SK-N-SH treated with all-trans-retinoic acid at 6 μM for 48 hours (cell line): ENCODE measurements around the gene CDH26.

ENCODE experiments used
- ATAC-seq: fragments of 200-7000 bp; cut with Tn5 transposase; 3 replicates; pipeline ENCODE4 v1.9.1; 2020; ENCODE audit warnings: mild to moderate bottlenecking, moderate library complexity
- ARNTL ChIP-seq: fragments of 450-650 bp; formaldehyde crosslinking; IDR thresholded peaks from 2 replicates; pipeline ENCODE4 v1.5.0; 2020; ENCODE audit warnings: low read depth, mild to moderate bottlenecking, moderate library complexity, borderline replicate concordance
- BACH2 ChIP-seq: fragments of 250-450 bp; sonication (Bioruptor Pico); IDR thresholded peaks from 2 replicates; pipeline ENCODE4 v1.9.0; 2021; ENCODE audit warnings: mild to moderate bottlenecking, borderline replicate concordance
- CSDC2 ChIP-seq: fragments of 250-450 bp; sonication (Bioruptor Pico); IDR thresholded peaks from 2 replicates; pipeline ENCODE4 v1.5.0; 2020; ENCODE audit warnings: mild to moderate bottlenecking, moderate library complexity
- ESRRG ChIP-seq: fragments of 250-450 bp; sonication (Bioruptor Pico); IDR thresholded peaks from 2 replicates; pipeline ENCODE4 v1.6.1; 2021; ENCODE audit warnings: mild to moderate bottlenecking
- GLIS3 ChIP-seq: fragments of 250-450 bp; sonication (Bioruptor Pico); IDR thresholded peaks from 2 replicates; pipeline ENCODE4 v1.5.0; 2020; ENCODE audit warnings: mild to moderate bottlenecking, moderate library complexity
- ISL1 ChIP-seq: fragments of 250-450 bp; sonication (Bioruptor Pico); IDR thresholded peaks from 2 replicates; pipeline ENCODE4 v2.1.2; 2022; ENCODE audit warnings: mild to moderate bottlenecking, moderate library complexity
- OSR1 ChIP-seq: fragments of 250-450 bp; sonication (Bioruptor Pico); IDR thresholded peaks from 2 replicates; pipeline ENCODE4 v1.8.0; 2022; ENCODE audit warnings: moderate library complexity, mild to moderate bottlenecking, inconsistent platforms
- PPARA ChIP-seq: fragments of 250-450 bp; sonication (Bioruptor Pico); IDR thresholded peaks from 2 replicates; pipeline ENCODE4 v1.5.0; 2020; ENCODE audit warnings: mild to moderate bottlenecking, borderline replicate concordance
- RARB ChIP-seq: fragments of 250-450 bp; sonication (Bioruptor Pico); IDR thresholded peaks from 2 replicates; pipeline ENCODE4 v1.8.0; 2021; ENCODE audit warnings: mild to moderate bottlenecking, moderate library complexity
- SNAI2 ChIP-seq: fragments of 250-450 bp; sonication (Bioruptor Pico); IDR thresholded peaks from 2 replicates; pipeline ENCODE4 v1.5.0; 2020; ENCODE audit warnings: mild to moderate bottlenecking, moderate library complexity
- TCF4 ChIP-seq: fragments of 250-450 bp; sonication (Bioruptor Pico); IDR thresholded peaks from 2 replicates; pipeline ENCODE4 v1.8.0; 2021; ENCODE audit warnings: mild to moderate bottlenecking, moderate library complexity, borderline replicate concordance
- TOX ChIP-seq: fragments of 250-450 bp; sonication (Bioruptor Pico); IDR thresholded peaks from 2 replicates; pipeline ENCODE4 v1.8.0; 2021; ENCODE audit warnings: mild to moderate bottlenecking, moderate library complexity, borderline replicate concordance
- ZC3H10 ChIP-seq: fragments of 250-450 bp; sonication (Bioruptor Pico); IDR thresholded peaks from 2 replicates; pipeline ENCODE4 v1.5.1; 2021; ENCODE audit warnings: mild to moderate bottlenecking, moderate library complexity
- ZFP3 ChIP-seq: fragments of 250-450 bp; sonication (Bioruptor Pico); IDR thresholded peaks from 2 replicates; pipeline ENCODE4 v1.5.0; 2020; ENCODE audit warnings: mild to moderate bottlenecking, moderate library complexity
- ZFP30 ChIP-seq: fragments of 450-650 bp; formaldehyde crosslinking; IDR thresholded peaks from 2 replicates; pipeline ENCODE4 v1.5.0; 2022; ENCODE audit warnings: mild to moderate bottlenecking, moderate library complexity
- ZNF565 ChIP-seq: fragments of 450-650 bp; formaldehyde crosslinking; conservative IDR thresholded peaks from 2 replicates; pipeline ENCODE4 v1.5.0; 2020; ENCODE audit warnings: low read depth, mild to moderate bottlenecking, moderate library complexity
- ZNF70 ChIP-seq: fragments of 450-650 bp; formaldehyde crosslinking; IDR thresholded peaks from 2 replicates; pipeline ENCODE4 v1.5.0; 2020; ENCODE audit warnings: mild to moderate bottlenecking, moderate library complexity
- ZNF8 ChIP-seq: fragments of 450-650 bp; formaldehyde crosslinking; IDR thresholded peaks from 2 replicates; pipeline ENCODE4 v1.5.0; 2020; ENCODE audit warnings: mild to moderate bottlenecking, moderate library complexity
- TF ChIP-seq, protein P1 (sequence below): fragments of 250-450 bp; sonication (Bioruptor Pico); IDR thresholded peaks from 2 replicates; pipeline ENCODE4 v1.5.1; 2020; ENCODE audit warnings: low read depth, mild to moderate bottlenecking, moderate library complexity
- TF ChIP-seq, protein P2 (sequence below): fragments of 250-450 bp; sonication (Bioruptor Pico); IDR thresholded peaks from 2 replicates; pipeline ENCODE4 v1.5.0; 2020; ENCODE audit warnings: mild to moderate bottlenecking, moderate library complexity
- TF ChIP-seq, protein P3 (sequence below): fragments of 250-450 bp; sonication (Bioruptor Pico); IDR thresholded peaks from 2 replicates; pipeline ENCODE4 v1.8.0; 2020; ENCODE audit warnings: mild to moderate bottlenecking, moderate library complexity, borderline replicate concordance
- TF ChIP-seq, protein P4 (sequence below): fragments of 250-450 bp; sonication (Bioruptor Pico); IDR thresholded peaks from 2 replicates; pipeline ENCODE4 v1.5.1; 2021; ENCODE audit warnings: mild to moderate bottlenecking, moderate library complexity
- TF ChIP-seq, protein P5 (sequence below): fragments of 250-450 bp; sonication (Bioruptor Pico); IDR thresholded peaks from 2 replicates; pipeline ENCODE4 v1.8.0; 2021; ENCODE audit warnings: low read depth, mild to moderate bottlenecking, moderate library complexity, borderline replicate concordance

Gene CDH26

DNA sequence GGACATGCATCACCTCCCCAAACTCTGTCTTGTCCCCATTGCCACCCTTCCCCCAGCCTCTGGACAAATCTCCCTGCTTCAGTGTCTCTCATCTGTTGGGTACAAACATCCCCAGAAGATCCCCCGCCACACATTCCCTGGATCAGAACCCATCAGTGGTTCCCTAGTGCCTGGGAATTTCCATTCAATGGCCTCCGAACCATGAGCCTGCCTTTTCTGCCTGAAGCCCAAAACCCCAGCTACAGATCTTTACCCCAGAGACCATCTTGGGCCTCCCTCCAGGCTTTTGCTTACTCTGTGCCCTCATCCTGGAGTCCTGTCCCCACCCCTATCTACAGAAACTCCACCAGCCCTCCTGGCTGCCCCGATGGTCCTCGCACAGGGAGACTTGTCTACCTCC lies 78.1 kb downstream of the CDH26 start:
- no peak for ATAC-seq
- TF ChIP-seq ZNF70 (no peak), OSR1 (CRISPR knock-in tag) (no peak), PPARA (CRISPR knock-in tag) (no peak), BACH2 (CRISPR knock-in tag) (no peak), CSDC2 (CRISPR knock-in tag) (no peak), TOX (CRISPR knock-in tag) (no peak), RARB (CRISPR knock-in tag) (no peak), ZNF565 (no peak), ZFP3 (CRISPR knock-in tag) (no peak), ZC3H10 (no peak), ISL1 (no peak), ZFP30 (CRISPR knock-in tag) (no peak), ZNF8 (CRISPR knock-in tag) (no peak), ARNTL (no peak), GLIS3 (CRISPR knock-in tag) (no peak), ESRRG (no peak)
- TF ChIP-seq, protein P1, sequence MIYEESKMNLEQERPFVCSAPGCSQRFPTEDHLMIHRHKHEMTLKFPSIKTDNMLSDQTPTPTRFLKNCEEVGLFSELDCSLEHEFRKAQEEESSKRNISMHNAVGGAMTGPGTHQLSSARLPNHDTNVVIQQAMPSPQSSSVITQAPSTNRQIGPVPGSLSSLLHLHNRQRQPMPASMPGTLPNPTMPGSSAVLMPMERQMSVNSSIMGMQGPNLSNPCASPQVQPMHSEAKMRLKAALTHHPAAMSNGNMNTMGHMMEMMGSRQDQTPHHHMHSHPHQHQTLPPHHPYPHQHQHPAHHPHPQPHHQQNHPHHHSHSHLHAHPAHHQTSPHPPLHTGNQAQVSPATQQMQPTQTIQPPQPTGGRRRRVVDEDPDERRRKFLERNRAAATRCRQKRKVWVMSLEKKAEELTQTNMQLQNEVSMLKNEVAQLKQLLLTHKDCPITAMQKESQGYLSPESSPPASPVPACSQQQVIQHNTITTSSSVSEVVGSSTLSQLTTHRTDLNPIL (CRISPR knock-in tag): no peak
- TF ChIP-seq, protein P2, sequence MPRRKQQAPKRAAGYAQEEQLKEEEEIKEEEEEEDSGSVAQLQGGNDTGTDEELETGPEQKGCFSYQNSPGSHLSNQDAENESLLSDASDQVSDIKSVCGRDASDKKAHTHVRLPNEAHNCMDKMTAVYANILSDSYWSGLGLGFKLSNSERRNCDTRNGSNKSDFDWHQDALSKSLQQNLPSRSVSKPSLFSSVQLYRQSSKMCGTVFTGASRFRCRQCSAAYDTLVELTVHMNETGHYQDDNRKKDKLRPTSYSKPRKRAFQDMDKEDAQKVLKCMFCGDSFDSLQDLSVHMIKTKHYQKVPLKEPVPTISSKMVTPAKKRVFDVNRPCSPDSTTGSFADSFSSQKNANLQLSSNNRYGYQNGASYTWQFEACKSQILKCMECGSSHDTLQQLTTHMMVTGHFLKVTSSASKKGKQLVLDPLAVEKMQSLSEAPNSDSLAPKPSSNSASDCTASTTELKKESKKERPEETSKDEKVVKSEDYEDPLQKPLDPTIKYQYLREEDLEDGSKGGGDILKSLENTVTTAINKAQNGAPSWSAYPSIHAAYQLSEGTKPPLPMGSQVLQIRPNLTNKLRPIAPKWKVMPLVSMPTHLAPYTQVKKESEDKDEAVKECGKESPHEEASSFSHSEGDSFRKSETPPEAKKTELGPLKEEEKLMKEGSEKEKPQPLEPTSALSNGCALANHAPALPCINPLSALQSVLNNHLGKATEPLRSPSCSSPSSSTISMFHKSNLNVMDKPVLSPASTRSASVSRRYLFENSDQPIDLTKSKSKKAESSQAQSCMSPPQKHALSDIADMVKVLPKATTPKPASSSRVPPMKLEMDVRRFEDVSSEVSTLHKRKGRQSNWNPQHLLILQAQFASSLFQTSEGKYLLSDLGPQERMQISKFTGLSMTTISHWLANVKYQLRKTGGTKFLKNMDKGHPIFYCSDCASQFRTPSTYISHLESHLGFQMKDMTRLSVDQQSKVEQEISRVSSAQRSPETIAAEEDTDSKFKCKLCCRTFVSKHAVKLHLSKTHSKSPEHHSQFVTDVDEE (CRISPR knock-in tag): no peak
- TF ChIP-seq, protein P3, sequence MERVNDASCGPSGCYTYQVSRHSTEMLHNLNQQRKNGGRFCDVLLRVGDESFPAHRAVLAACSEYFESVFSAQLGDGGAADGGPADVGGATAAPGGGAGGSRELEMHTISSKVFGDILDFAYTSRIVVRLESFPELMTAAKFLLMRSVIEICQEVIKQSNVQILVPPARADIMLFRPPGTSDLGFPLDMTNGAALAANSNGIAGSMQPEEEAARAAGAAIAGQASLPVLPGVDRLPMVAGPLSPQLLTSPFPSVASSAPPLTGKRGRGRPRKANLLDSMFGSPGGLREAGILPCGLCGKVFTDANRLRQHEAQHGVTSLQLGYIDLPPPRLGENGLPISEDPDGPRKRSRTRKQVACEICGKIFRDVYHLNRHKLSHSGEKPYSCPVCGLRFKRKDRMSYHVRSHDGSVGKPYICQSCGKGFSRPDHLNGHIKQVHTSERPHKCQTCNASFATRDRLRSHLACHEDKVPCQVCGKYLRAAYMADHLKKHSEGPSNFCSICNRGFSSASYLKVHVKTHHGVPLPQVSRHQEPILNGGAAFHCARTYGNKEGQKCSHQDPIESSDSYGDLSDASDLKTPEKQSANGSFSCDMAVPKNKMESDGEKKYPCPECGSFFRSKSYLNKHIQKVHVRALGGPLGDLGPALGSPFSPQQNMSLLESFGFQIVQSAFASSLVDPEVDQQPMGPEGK (CRISPR knock-in tag): no peak
- TF ChIP-seq, protein P4, sequence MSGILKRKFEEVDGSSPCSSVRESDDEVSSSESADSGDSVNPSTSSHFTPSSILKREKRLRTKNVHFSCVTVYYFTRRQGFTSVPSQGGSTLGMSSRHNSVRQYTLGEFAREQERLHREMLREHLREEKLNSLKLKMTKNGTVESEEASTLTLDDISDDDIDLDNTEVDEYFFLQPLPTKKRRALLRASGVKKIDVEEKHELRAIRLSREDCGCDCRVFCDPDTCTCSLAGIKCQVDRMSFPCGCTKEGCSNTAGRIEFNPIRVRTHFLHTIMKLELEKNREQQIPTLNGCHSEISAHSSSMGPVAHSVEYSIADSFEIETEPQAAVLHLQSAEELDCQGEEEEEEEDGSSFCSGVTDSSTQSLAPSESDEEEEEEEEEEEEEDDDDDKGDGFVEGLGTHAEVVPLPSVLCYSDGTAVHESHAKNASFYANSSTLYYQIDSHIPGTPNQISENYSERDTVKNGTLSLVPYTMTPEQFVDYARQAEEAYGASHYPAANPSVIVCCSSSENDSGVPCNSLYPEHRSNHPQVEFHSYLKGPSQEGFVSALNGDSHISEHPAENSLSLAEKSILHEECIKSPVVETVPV (CRISPR knock-in tag): no peak
- TF ChIP-seq, all 23 proteins: peak for 0

DNA sequence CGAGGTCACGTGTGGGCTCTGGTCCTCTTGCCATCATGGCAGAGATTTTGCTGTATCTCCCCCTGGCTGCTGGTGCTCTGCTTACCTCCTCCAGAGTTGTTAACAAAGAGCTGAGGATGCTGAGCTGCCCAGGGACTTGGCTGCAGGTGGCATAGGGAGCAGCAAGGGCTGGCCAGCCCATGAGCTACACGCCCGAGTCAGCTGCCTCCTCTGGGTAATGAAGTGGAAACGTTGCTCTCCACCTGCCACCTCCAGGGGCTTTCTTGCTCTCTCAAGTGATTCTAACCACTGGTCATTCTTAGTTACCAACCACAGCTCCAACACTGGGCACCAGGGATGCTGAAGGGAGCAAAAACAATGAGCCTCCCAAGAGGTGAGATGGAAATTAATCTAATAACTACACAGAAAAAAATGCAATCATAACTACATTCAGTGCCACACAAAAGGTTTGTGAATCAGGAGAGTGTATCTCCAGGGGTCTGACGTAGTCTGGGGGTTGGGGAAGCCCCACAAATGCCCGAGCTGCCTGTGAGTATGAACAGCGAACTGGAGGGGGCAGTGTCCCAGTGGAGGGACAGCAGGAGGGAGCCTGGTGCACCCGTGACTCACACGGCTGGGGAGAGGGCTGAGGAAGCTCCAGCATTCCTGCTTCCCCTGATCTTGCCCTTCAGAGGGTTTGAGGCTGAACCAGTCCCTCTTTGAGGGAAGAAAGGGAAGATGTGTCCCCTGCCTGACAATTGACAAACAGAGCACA lies 78.7 kb downstream of the CDH26 start:
- ATAC-seq: no peak

DNA sequence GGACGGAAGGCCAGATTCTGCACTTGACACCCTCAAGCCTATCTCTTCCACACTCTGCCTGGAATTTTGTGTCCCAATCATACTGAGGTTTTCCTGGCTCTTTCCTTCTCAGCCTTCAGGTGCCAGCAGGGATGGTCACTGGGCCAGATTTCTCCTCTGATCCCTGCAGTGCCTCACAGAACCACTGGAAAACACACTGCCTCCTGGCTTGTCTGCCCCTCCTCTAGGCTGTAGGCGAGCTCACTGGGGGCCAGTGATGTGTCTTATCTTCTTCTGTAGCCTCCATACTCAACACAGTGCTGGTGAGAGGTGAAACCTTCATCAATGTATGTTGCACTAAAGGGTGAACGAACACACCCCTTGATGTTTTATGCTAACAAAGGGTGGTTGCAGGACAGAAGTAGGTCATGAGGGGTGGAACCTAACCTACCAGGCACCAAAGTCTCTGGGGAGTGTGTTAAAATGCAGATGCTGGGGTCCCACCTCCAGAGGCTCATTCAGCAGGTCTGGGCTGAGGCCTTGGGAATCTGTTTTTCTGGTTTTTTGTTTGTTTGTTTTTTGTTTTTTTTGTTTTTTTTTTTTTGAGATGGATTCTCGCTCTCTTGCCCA lies 80.3 kb downstream of the CDH26 start:
- no peak for ATAC-seq
- no peak for TF ChIP-seq ZFP30 (CRISPR knock-in tag)
- no peak for TF ChIP-seq ZNF70
- no peak for TF ChIP-seq BACH2 (CRISPR knock-in tag)
- TF ChIP-seq, protein P5, sequence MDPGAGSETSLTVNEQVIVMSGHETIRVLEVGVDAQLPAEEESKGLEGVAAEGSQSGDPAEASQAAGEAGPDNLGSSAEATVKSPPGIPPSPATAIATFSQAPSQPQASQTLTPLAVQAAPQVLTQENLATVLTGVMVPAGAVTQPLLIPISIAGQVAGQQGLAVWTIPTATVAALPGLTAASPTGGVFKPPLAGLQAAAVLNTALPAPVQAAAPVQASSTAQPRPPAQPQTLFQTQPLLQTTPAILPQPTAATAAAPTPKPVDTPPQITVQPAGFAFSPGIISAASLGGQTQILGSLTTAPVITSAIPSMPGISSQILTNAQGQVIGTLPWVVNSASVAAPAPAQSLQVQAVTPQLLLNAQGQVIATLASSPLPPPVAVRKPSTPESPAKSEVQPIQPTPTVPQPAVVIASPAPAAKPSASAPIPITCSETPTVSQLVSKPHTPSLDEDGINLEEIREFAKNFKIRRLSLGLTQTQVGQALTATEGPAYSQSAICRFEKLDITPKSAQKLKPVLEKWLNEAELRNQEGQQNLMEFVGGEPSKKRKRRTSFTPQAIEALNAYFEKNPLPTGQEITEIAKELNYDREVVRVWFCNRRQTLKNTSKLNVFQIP (CRISPR knock-in tag): no peak
- TF ChIP-seq, protein P2 (CRISPR knock-in tag): no peak
- TF ChIP-seq TCF4 (CRISPR knock-in tag): no peak
- no peak for TF ChIP-seq SNAI2 (CRISPR knock-in tag)
- no peak for TF ChIP-seq RARB (CRISPR knock-in tag)
- TF ChIP-seq, protein P1 (CRISPR knock-in tag): no peak
- TF ChIP-seq ESRRG: no peak
- TF ChIP-seq ZC3H10: no peak
- TF ChIP-seq OSR1 (CRISPR knock-in tag): no peak
- TF ChIP-seq CSDC2 (CRISPR knock-in tag): no peak
- no peak for TF ChIP-seq GLIS3 (CRISPR knock-in tag)
- no peak for TF ChIP-seq PPARA (CRISPR knock-in tag)
- TF ChIP-seq ZNF565: no peak
- TF ChIP-seq TOX (CRISPR knock-in tag): no peak

More for the DNA sequence above, 78.7 kb downstream of the CDH26 start:
- TF ChIP-seq GLIS3 (CRISPR knock-in tag) (no peak), ZNF70 (no peak)
